PC-9 (cell line): ENCODE data around the gene TRIO.

Source experiments
- CTCF ChIP-seq: fragments of 200-600 bp; sonication (generic); conservative IDR thresholded peaks from 2 replicates; pipeline ENCODE4 v1.6.1; 2017; ENCODE audit warnings: mixed run types, antibody characterized with exemption, mild to moderate bottlenecking, moderate library complexity
- EZH2 ChIP-seq: fragments of 200-600 bp; sonication (generic); IDR thresholded peaks from 2 replicates; pipeline ENCODE4 v1.8.0; 2017; ENCODE audit warnings: antibody characterized with exemption, low read depth

GRCh38 chr5:14298126-14298847 is 155.1 kb downstream of the TRIO start:
- TF ChIP-seq CTCF (no peak), EZH2 (no peak)
